NCI-H82 treated with DMSO at 0.1 percent for 48 hours (cell line): ENCODE data around the gene PIK3C2G.

Experiments
- DNase-seq: peaks from one replicate; lab custom pipeline; 2025; ENCODE audit not compliant: unreplicated experiment; lab: John Stamatoyannopoulos, UW

Gene PIK3C2G

GRCh38 chr12:18402872-18403611, 141.7 kb downstream of the PIK3C2G start:
- no peak for DNase-seq

GRCh38 chr12:18411453-18411852, 150.1 kb downstream of the PIK3C2G start:
- DNase-seq: no peak

- DNase-seq: no peak
These were observed 153.4 kb downstream of the PIK3C2G start for GRCh38 chr12:18414671-18415070.

- no peak for DNase-seq
These were observed 153.9 kb downstream of the PIK3C2G start for GRCh38 chr12:18415227-18415626.

- no peak for DNase-seq
These were observed 155.1 kb downstream of the PIK3C2G start for GRCh38 chr12:18416412-18416811.

GRCh38 chr12:18419311-18419710, 158.0 kb downstream of the PIK3C2G start:
- DNase-seq: no peak

- DNase-seq: no peak
These were observed 160.5 kb downstream of the PIK3C2G start for GRCh38 chr12:18421867-18422266.

- DNase-seq: no peak
These were observed 161.6 kb downstream of the PIK3C2G start for GRCh38 chr12:18422871-18423270.

GRCh38 chr12:18424857-18425256, 163.5 kb downstream of the PIK3C2G start:
- no peak for DNase-seq

GRCh38 chr12:18427520-18427919, 166.2 kb downstream of the PIK3C2G start:
- DNase-seq: no peak

- no peak for DNase-seq
These were observed 167.1 kb downstream of the PIK3C2G start for GRCh38 chr12:18428416-18428815.

- DNase-seq: no peak
These were observed 168.0 kb downstream of the PIK3C2G start for GRCh38 chr12:18429366-18429765.

- peak; percentile 16 for DNase-seq
These were observed 169.2 kb downstream of the PIK3C2G start for GRCh38 chr12:18430425-18431048.

GRCh38 chr12:18431771-18432170, 170.5 kb downstream of the PIK3C2G start:
- no peak for DNase-seq

GRCh38 chr12:18432206-18432605, 170.9 kb downstream of the PIK3C2G start:
- no peak for DNase-seq

- DNase-seq: no peak
These were observed 174.9 kb downstream of the PIK3C2G start for GRCh38 chr12:18436170-18436569.

- DNase-seq: no peak
These were observed 178.2 kb downstream of the PIK3C2G start for GRCh38 chr12:18439541-18439940.

- no peak for DNase-seq
These were observed 182.6 kb downstream of the PIK3C2G start for GRCh38 chr12:18443768-18444437.

GRCh38 chr12:18446061-18446644, 184.8 kb downstream of the PIK3C2G start:
- DNase-seq: peak; percentile 30

- DNase-seq: no peak
These were observed 193.0 kb downstream of the PIK3C2G start for GRCh38 chr12:18454330-18454729.

- DNase-seq: no peak
These were observed 195.0 kb downstream of the PIK3C2G start for GRCh38 chr12:18456344-18456743.

- DNase-seq: no peak
These were observed 196.0 kb downstream of the PIK3C2G start for GRCh38 chr12:18457362-18457761.
